PFSK-1 (cell line): ENCODE measurements around the gene TBC1D22A.

Experiments used
- FOXP2 ChIP-seq: optimal IDR thresholded peaks from 2 replicates; pipeline ENCODE3; 2011; ENCODE audit warnings: borderline replicate concordance, control low read depth, inconsistent platforms; ENCODE audit not compliant: insufficient read depth; ENCODE audit errors: extremely low read length, extremely low read depth
- POLR2AphosphoS5 ChIP-seq: IDR thresholded peaks from 2 replicates; pipeline ENCODE4 v1.6.1; 2012; ENCODE audit warnings: low read depth, mild to moderate bottlenecking, control low read depth, low read length, moderate library complexity
- SIN3A ChIP-seq: IDR thresholded peaks from 2 replicates; pipeline ENCODE4 v1.6.1; 2012; ENCODE audit warnings: mild to moderate bottlenecking, low read length, moderate library complexity, borderline replicate concordance; ENCODE audit not compliant: insufficient read depth
- TAF1 ChIP-seq: IDR thresholded peaks from 2 replicates; pipeline ENCODE4 v1.6.1; 2012; ENCODE audit warnings: low read length, control low read depth, borderline replicate concordance; ENCODE audit not compliant: insufficient read depth
- TF ChIP-seq, protein P1 (sequence below), 2 experiments: IDR thresholded peaks; 2 replicates each; pipeline versions ENCODE4 v1.6.1 to v1.8.0; 2011 to 2012; ENCODE audit warnings: low read depth in 2 of 2, low read length in 2 of 2, control low read depth in 1 of 2, inconsistent platforms in 1 of 2, mild to moderate bottlenecking in 1 of 2, moderate library complexity in 1 of 2; ENCODE audit not compliant: insufficient read depth in 1 of 2

TBC1D22A gene

GRCh38 chr22:46738647-46739093 lies 23.8 kb upstream of the TBC1D22A start:
- TF ChIP-seq TAF1, result no peak
- no peak for TF ChIP-seq FOXP2
- no peak for TF ChIP-seq POLR2AphosphoS5
- TF ChIP-seq, protein P1, sequence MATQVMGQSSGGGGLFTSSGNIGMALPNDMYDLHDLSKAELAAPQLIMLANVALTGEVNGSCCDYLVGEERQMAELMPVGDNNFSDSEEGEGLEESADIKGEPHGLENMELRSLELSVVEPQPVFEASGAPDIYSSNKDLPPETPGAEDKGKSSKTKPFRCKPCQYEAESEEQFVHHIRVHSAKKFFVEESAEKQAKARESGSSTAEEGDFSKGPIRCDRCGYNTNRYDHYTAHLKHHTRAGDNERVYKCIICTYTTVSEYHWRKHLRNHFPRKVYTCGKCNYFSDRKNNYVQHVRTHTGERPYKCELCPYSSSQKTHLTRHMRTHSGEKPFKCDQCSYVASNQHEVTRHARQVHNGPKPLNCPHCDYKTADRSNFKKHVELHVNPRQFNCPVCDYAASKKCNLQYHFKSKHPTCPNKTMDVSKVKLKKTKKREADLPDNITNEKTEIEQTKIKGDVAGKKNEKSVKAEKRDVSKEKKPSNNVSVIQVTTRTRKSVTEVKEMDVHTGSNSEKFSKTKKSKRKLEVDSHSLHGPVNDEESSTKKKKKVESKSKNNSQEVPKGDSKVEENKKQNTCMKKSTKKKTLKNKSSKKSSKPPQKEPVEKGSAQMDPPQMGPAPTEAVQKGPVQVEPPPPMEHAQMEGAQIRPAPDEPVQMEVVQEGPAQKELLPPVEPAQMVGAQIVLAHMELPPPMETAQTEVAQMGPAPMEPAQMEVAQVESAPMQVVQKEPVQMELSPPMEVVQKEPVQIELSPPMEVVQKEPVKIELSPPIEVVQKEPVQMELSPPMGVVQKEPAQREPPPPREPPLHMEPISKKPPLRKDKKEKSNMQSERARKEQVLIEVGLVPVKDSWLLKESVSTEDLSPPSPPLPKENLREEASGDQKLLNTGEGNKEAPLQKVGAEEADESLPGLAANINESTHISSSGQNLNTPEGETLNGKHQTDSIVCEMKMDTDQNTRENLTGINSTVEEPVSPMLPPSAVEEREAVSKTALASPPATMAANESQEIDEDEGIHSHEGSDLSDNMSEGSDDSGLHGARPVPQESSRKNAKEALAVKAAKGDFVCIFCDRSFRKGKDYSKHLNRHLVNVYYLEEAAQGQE (IDR thresholded peaks at IDR 0.05; ENCODE audit: insufficient read depth in 1 of 2, low read depth in 2 of 2, low read length in 2 of 2), result no peak
- no peak for TF ChIP-seq SIN3A

GRCh38 chr22:46739094-46739870 lies 23.2 kb upstream of the TBC1D22A start:
- TF ChIP-seq TAF1 (no peak), FOXP2 (no peak), POLR2AphosphoS5 (no peak), SIN3A (no peak)
- TF ChIP-seq, protein P1 (IDR thresholded peaks at IDR 0.05; ENCODE audit: insufficient read depth in 1 of 2, low read depth in 2 of 2, low read length in 2 of 2), result no peak

GRCh38 chr22:46740910-46741780 lies 21.3 kb upstream of the TBC1D22A start:
- TF ChIP-seq POLR2AphosphoS5 (no peak), SIN3A (no peak), FOXP2 (no peak), TAF1 (no peak)
- TF ChIP-seq, protein P1 (IDR thresholded peaks at IDR 0.05; ENCODE audit: insufficient read depth in 1 of 2, low read depth in 2 of 2, low read length in 2 of 2), result no peak

DNA sequence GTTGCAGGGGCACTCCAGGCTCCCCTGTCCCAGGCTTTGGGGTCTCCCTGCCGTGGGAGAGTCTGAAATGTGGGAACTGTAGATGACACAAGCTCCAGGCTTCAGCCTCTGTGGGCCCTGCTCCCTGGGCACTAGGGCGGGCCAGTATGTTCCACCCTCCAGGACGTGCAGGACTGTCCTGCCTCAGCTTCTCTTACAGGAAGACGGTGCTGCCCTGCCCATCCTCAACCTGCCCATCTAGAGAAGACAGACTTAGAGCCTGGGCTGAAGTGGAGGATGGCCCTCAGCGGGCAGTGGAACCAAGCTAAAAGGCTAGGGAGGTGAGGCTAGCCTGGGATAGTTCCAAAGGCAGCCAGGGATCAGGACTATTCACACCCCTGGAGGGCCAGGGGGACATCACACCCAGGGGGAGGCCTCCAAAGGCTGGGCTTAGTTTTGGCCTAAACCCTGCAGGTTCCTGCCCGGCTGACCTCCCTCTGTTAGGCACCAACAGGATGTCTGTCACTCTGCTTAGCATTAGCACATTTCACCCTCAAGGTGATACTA lies 20.4 kb upstream of the TBC1D22A start:
- no peak for TF ChIP-seq POLR2AphosphoS5
- TF ChIP-seq FOXP2, result no peak
- TF ChIP-seq TAF1, result no peak
- no peak for TF ChIP-seq SIN3A
- TF ChIP-seq, protein P1 (IDR thresholded peaks at IDR 0.05; ENCODE audit: insufficient read depth in 1 of 2, low read depth in 2 of 2, low read length in 2 of 2), result no peak
